Mucosa of rectum (tissue), 2 donors: ENCODE results near the gene EVI2B.

Experiments used
- H3K27ac ChIP-seq, 2 donors: one replicate each; pipeline ENCODE4 v1.7.0; 2013; ENCODE audit warnings: inconsistent platforms in 2 of 2, low read depth in 2 of 2, low read length in 2 of 2
- H3K27me3 ChIP-seq, 2 donors: one replicate each; pipeline ENCODE4 v1.7.0; 2013; ENCODE audit warnings: low read length in 2 of 2; ENCODE audit not compliant: control insufficient read depth in 2 of 2, insufficient read depth in 2 of 2
- H3K36me3 ChIP-seq, 2 donors: one replicate each; pipeline ENCODE4 v1.7.0; 2013; ENCODE audit warnings: low read length in 2 of 2; ENCODE audit not compliant: control insufficient read depth in 2 of 2, insufficient read depth in 2 of 2
- H3K4me1 ChIP-seq, 2 donors: one replicate each; pipeline ENCODE4 v1.7.0; 2013; ENCODE audit warnings: low read length in 2 of 2, mild to moderate bottlenecking in 1 of 2; ENCODE audit not compliant: control insufficient read depth in 2 of 2, insufficient read depth in 2 of 2
- H3K4me3 ChIP-seq, 2 donors: one replicate each; pipeline ENCODE4 v1.7.0; 2013; ENCODE audit warnings: low read length in 2 of 2
- H3K9ac ChIP-seq, 2 donors: one replicate each; pipeline ENCODE4 v1.7.0; 2013; ENCODE audit warnings: low read length in 2 of 2, low read depth in 1 of 2, mild to moderate bottlenecking in 1 of 2
- H3K9me3 ChIP-seq, 2 donors: one replicate each; pipeline ENCODE4 v1.7.0; 2013; ENCODE audit warnings: low read length in 2 of 2; ENCODE audit not compliant: control insufficient read depth in 2 of 2
- donor health status: healthy.
- donor health status: Normal muscosa, but diverticular disease.

The EVI2B gene

GRCh38 chr17:31311526-31311925 lies 2.3 kb downstream of the EVI2B start:
- no peaks in the 10 kb centered on the region for H3K27me3 ChIP-seq
- no peaks in the 10 kb centered on the region for H3K9me3 ChIP-seq
- peak overlapping the region; percentile 39 to 55 for H3K27ac ChIP-seq
- H3K4me3 ChIP-seq: peak overlapping the region; percentile 42 to 69
- no peaks in the 10 kb centered on the region for H3K36me3 ChIP-seq
- peak overlapping the region; percentile 33 to 48 for H3K9ac ChIP-seq
- H3K4me1 ChIP-seq: peaks cover 5 to 10% of the 10 kb centered on the region in 2 donors

DNA sequence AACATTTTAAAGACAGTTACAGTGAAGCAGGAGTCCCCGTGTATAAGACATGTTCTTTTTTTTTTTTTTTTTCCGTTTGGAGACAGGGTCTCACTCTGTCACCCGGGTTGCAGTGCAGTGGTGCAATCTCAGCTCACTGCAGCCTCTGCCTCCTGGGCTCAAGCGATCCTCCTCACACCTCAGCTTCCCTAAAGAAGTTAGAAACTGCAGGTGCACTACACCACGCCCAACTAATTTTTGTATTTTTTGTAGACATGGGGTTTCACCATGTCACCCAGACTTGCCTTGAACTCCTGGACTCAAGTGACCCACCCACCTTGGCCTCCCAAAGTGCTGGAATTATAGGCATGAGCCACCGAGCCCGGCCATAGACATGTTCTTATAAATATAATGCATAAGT lies 3.0 kb downstream of the EVI2B start:
- Histone ChIP-seq H3K36me3 (peaks cover 0 to 2% of the 10 kb centered on the region in 2 donors), H3K4me1 (peaks cover 5 to 10% of the 10 kb centered on the region in 2 donors), H3K9me3 (no peaks in the 10 kb centered on the region), H3K9ac (peak overlapping the region in 1 of 2 donors; percentile 35), H3K27ac (peak overlapping the region in 1 of 2 donors; percentile 34), H3K4me3 (peak overlapping the region in 1 of 2 donors; percentile 69), H3K27me3 (no peaks in the 10 kb centered on the region)

GRCh38 chr17:31310260-31310659 lies 3.6 kb downstream of the EVI2B start:
- Histone ChIP-seq H3K4me3 (peak overlapping the region in 1 of 2 donors; percentile 69), H3K9ac (peak overlapping the region; percentile 27 to 35), H3K36me3 (peaks cover under 1 to 2% of the 10 kb centered on the region in 2 donors), H3K4me1 (peaks cover 5 to 10% of the 10 kb centered on the region in 2 donors), H3K27me3 (no peaks in the 10 kb centered on the region), H3K27ac (peak overlapping the region; percentile 48 to 59), H3K9me3 (no peaks in the 10 kb centered on the region)

- Histone ChIP-seq H3K4me3 (peak overlapping the region in 1 of 2 donors; percentile 69), H3K27me3 (no peaks in the 10 kb centered on the region), H3K9ac (peak overlapping the region in 1 of 2 donors; percentile 50), H3K36me3 (peaks cover 7 to 8% of the 10 kb centered on the region in 2 donors), H3K27ac (peak overlapping the region; percentile 59 to 60), H3K9me3 (no peaks in the 10 kb centered on the region), H3K4me1 (peaks cover 5 to 10% of the 10 kb centered on the region in 2 donors)
Observed at GRCh38 chr17:31309556-31309955, 4.3 kb downstream of the EVI2B start.

DNA sequence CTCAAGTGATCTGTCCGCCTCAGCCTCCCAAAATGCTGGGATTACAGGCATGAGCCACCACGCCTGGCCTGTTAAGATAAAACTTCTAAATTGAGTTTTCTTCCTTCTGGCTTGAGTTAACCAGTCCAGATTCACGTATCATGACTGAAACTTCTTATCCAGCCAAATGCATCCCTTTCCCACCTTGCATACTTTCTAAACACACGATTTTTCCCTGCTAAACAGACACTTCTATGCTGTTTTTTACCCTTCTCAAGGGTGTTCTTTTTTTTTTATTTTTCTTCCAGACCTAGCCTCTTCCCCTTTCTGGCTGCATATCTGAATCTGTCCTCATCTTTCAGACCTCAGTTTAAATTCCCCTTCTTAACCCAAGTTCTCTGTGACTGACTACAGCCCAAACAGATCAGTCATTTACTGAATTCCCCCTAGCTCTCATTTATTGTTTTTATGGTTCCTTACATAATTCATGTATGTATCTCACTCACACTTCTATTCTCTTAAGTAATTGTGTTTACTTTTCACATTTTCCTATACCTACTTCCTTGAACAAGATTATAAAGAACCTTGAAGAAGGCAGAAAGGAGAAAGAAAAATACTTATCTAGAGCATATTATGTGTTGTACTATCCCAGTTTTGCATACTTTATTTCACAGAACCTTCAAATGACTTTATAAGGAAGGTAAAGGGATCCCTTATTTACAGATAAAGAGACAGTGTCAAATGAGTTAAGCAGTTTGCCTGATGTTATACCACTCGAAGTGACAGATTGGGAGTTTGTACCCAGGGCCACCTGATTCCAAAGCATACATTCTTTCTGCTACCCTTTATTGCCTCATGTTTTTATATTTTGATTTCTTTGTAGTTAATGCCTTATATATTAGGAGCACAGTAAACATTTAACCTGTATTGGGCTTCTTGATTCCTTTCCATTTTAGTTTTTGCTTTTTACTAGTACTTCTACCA lies 5.2 kb downstream of the EVI2B start:
- Histone ChIP-seq H3K9ac (peak overlapping the region in 1 of 2 donors; percentile 13), H3K27me3 (no peaks in the 10 kb centered on the region), H3K4me1 (peaks cover 5 to 10% of the 10 kb centered on the region in 2 donors), H3K9me3 (no peaks in the 10 kb centered on the region), H3K4me3 (peak overlapping the region in 1 of 2 donors; percentile 20), H3K27ac (peak overlapping the region; percentile 67), H3K36me3 (peaks cover 7 to 11% of the 10 kb centered on the region in 2 donors)

- Histone ChIP-seq H3K9me3 (no peaks in the 10 kb centered on the region), H3K27me3 (no peaks in the 10 kb centered on the region), H3K4me1 (peaks cover 5 to 10% of the 10 kb centered on the region in 2 donors), H3K9ac (no peak overlapping the region), H3K36me3 (peaks cover 7 to 11% of the 10 kb centered on the region in 2 donors), H3K27ac (no peak overlapping the region), H3K4me3 (peak overlapping the region in 1 of 2 donors; percentile 20)
Observed at GRCh38 chr17:31307640-31308039, 6.2 kb downstream of the EVI2B start.

DNA sequence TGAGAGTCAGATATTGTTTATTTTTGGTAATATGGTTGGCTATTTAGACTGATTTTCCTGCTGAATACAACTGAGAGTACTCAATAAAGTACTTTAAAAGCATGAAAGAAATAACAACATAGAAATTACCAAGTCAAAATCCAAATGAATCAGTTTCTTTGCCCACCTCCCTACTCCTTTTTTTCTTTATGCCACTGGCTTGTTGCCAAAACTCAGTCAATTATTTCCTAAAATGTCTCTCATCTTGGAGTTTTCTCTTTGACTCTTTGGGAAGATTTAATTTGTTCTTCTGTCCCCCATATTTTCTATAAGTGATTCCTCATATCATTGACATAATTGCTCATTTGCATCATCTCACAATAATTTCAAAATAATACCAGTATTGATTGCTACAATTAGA lies 14.2 kb downstream of the EVI2B start:
- Histone ChIP-seq H3K27ac (no peak overlapping the region), H3K27me3 (no peaks in the 10 kb centered on the region), H3K4me1 (no peaks in the 10 kb centered on the region), H3K36me3 (peaks cover 3 to 4% of the 10 kb centered on the region in 2 donors), H3K9ac (no peak overlapping the region), H3K9me3 (no peaks in the 10 kb centered on the region), H3K4me3 (no peak overlapping the region)

- no peaks in the 10 kb centered on the region for H3K9me3 ChIP-seq
- H3K9ac ChIP-seq: no peak within 1 kb of the TSS
- no peaks in the 10 kb centered on the region for H3K27me3 ChIP-seq
- H3K36me3 ChIP-seq: peaks cover 0 to 3% of the 10 kb centered on the region in 2 donors
- no peak within 1 kb of the TSS for H3K27ac ChIP-seq
- no peak within 1 kb of the TSS for H3K4me3 ChIP-seq
- no peaks in the 10 kb centered on the region for H3K4me1 ChIP-seq
Observed at GRCh38 chr17:31297090-31297489, 16.8 kb downstream of the EVI2B start, which contains the start of gene OMG. Gene OMG, minus strand, starts transcription at chr17:31297239. Its CDS starts 908 bp downstream, at chr17:31296331.

- no peak overlapping the region for H3K27ac ChIP-seq
- no peaks in the 10 kb centered on the region for H3K9me3 ChIP-seq
- H3K27me3 ChIP-seq: no peaks in the 10 kb centered on the region
- H3K4me3 ChIP-seq: no peak overlapping the region
- no peaks in the 10 kb centered on the region for H3K4me1 ChIP-seq
- H3K9ac ChIP-seq: no peak overlapping the region
- peaks cover 0 to 3% of the 10 kb centered on the region in 2 donors for H3K36me3 ChIP-seq
Observed at GRCh38 chr17:31296142-31296541, 17.7 kb downstream of the EVI2B start.

- Histone ChIP-seq H3K9ac (no peak overlapping the region), H3K4me1 (no peaks in the 10 kb centered on the region), H3K36me3 (peaks cover 0 to 3% of the 10 kb centered on the region in 2 donors), H3K4me3 (no peak overlapping the region), H3K27ac (no peak overlapping the region), H3K27me3 (no peaks in the 10 kb centered on the region), H3K9me3 (no peaks in the 10 kb centered on the region)
Observed at GRCh38 chr17:31295489-31295871, 18.4 kb downstream of the EVI2B start.
